ENCODE data around the gene PDE12. TPM values are rescaled to one million over a fixed set of nuclear protein-coding genes. Genes with fewer than 3 reads are reported as not detected.

The PDE12 gene
- total RNA-seq, 1 donor from 2014 or later = 12.6 TPM

DNA sequence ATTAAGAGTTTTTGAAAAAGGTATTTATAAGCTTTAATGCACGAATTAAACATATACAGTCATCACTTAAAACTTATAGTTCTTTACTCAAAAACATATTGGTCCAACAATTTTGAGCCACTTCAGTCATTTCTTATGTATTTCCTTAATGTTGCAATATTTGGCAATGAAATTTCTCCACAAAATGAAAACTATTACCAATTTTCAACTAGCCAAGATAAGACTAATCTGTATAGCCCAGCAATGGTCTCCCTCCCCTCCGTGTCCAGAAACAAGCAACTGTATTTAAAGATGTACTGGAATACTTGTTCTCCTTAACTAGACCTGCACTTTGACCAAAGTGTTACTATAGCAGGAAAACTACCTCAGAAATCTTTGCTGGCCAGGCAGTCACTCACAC, 31.8 kb downstream of the PDE12 start:
- TF ChIP-seq CTCF (IDR thresholded peaks at IDR 0.05; ENCODE audit: insufficient read depth, low read length, severe bottlenecking) = no peak
- FAIRE-seq = no peak
- no peak overlapping the region for H3K4me3 ChIP-seq (ENCODE audit: low read depth, low read length)
- H3K27me3 ChIP-seq (ENCODE audit: control insufficient read depth, insufficient read depth, low read length) = no peaks in the 10 kb centered on the region
- DNase-seq (ENCODE audit: low read depth) = no peak
- H3K36me3 ChIP-seq (ENCODE audit: control insufficient read depth, insufficient read depth, low read length) = peaks cover 4% of the 10 kb centered on the region

- no peak for TF ChIP-seq CTCF (IDR thresholded peaks at IDR 0.05; ENCODE audit: insufficient read depth, low read length, severe bottlenecking)
- DNase-seq (ENCODE audit: low read depth) = no peak
- Histone ChIP-seq H3K4me3 (ENCODE audit: low read depth, low read length) (no peak overlapping the region), H3K27me3 (ENCODE audit: control insufficient read depth, insufficient read depth, low read length) (no peaks in the 10 kb centered on the region), H3K36me3 (ENCODE audit: control insufficient read depth, insufficient read depth, low read length) (peaks cover 4% of the 10 kb centered on the region)
- FAIRE-seq = no peak
Measured at GRCh38 chr3:57592306-57592705, 36.2 kb downstream of the PDE12 start.

GRCh38 chr3:57594144-57594543, 38.1 kb downstream of the PDE12 start:
- no peak for TF ChIP-seq CTCF (IDR thresholded peaks at IDR 0.05; ENCODE audit: insufficient read depth, low read length, severe bottlenecking)
- Histone ChIP-seq H3K4me3 (ENCODE audit: low read depth, low read length) (no peak overlapping the region), H3K36me3 (ENCODE audit: control insufficient read depth, insufficient read depth, low read length) (peaks cover 4% of the 10 kb centered on the region), H3K27me3 (ENCODE audit: control insufficient read depth, insufficient read depth, low read length) (no peaks in the 10 kb centered on the region)
- no peak for FAIRE-seq
- no peak for DNase-seq (ENCODE audit: low read depth)

GRCh38 chr3:57594576-57594975, 38.5 kb downstream of the PDE12 start:
- no peaks in the 10 kb centered on the region for H3K27me3 ChIP-seq (ENCODE audit: control insufficient read depth, insufficient read depth, low read length)
- no peak for TF ChIP-seq CTCF (IDR thresholded peaks at IDR 0.05; ENCODE audit: insufficient read depth, low read length, severe bottlenecking)
- H3K36me3 ChIP-seq (ENCODE audit: control insufficient read depth, insufficient read depth, low read length) = peaks cover 4% of the 10 kb centered on the region
- DNase-seq (ENCODE audit: low read depth) = no peak
- H3K4me3 ChIP-seq (ENCODE audit: low read depth, low read length) = peak overlapping the region; percentile 99
- FAIRE-seq = no peak

DNA sequence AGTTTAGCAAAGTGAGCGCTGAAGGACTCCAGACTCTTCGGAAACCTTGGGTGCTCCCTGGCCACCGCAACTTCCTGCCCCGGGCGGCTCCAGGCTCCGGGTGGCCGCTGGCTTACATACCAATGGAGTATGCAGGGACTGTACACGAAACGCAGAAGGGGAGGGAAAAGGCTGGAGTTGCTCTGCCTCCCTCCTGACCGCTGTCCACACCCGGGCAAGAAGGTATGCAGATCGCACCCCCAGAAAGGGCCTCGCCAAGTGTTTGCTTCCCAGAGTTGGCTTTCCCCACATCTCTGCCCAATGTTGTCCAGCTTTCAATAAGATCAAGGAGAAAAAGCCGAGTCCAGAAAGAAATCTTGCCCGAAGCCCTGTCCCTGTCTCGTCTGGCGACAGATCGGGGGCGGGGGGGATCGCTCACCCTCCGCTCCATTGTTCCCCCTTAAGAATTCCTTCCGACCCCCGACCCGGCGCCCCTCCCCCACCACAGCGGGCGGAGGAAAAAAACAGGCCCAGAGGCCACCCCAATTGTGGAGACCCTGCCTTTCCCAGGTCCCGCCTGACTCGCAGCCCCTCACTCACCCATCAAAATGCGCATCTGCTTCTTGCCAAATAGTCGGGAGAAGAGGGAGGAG, 40.5 kb downstream of the PDE12 start:
- H3K36me3 ChIP-seq (ENCODE audit: control insufficient read depth, insufficient read depth, low read length) = peaks cover 5% of the 10 kb centered on the region
- FAIRE-seq = no peak
- peak overlapping the region; percentile 99 for H3K4me3 ChIP-seq (ENCODE audit: low read depth, low read length)
- TF ChIP-seq CTCF (IDR thresholded peaks at IDR 0.05; ENCODE audit: insufficient read depth, low read length, severe bottlenecking) = no peak
- peak; percentile 78 for DNase-seq (ENCODE audit: low read depth)
- H3K27me3 ChIP-seq (ENCODE audit: control insufficient read depth, insufficient read depth, low read length) = no peaks in the 10 kb centered on the region

All from bronchial epithelial cell (primary cell).